ENCODE data around the gene WDTC1. TPM values are rescaled to one million over a fixed set of nuclear protein-coding genes. Genes with fewer than 3 reads are reported as not detected.

Gene WDTC1
- total RNA-seq, 1 experiment from 2014 or later: 19.0 TPM

GRCh38 chr1:27318596-27318995 is 84.2 kb downstream of the WDTC1 start:
- Histone ChIP-seq H3K23ac (ENCODE audit: insufficient read length, low read depth, low read length) (no peak overlapping the region), H3K23me2 (ENCODE audit: insufficient read length, low read depth, low read length, poor library complexity, severe bottlenecking) (peaks cover 10% of the 10 kb centered on the region), H3K27me3 (ENCODE audit: insufficient read depth, low read length) (no peaks in the 10 kb centered on the region; the same call in 1 of the 2 replicates), H4K8ac (replicated peaks; ENCODE audit: insufficient read length, low read depth, low read length) (no peak overlapping the region), H3K56ac (ENCODE audit: insufficient read length, low read depth, low read length) (no peak overlapping the region), H3K14ac (ENCODE audit: insufficient read depth, low read length) (no peak overlapping the region), H3T11ph (ENCODE audit: low read length) (no peak overlapping the region), H2BK20ac (ENCODE audit: low read depth, low read length, poor library complexity, severe bottlenecking) (no peak overlapping the region), H2BK15ac (ENCODE audit: low read depth, low read length) (no peak overlapping the region), H3K4me1 (ENCODE audit: insufficient read depth, low read length) (no peaks in the 10 kb centered on the region), H4K91ac (ENCODE audit: insufficient read length, low read depth, low read length) (no peak overlapping the region), H2BK120ac (ENCODE audit: low read depth, low read length, poor library complexity, severe bottlenecking) (no peak overlapping the region), H3K4me2 (ENCODE audit: insufficient read depth, insufficient read length, low read length) (no peak overlapping the region), H2BK5ac (ENCODE audit: insufficient read length, low read length) (no peak overlapping the region), H4K20me1 (ENCODE audit: control insufficient read depth, insufficient read depth, insufficient read length) (no peaks in the 10 kb centered on the region), H2BK12ac (ENCODE audit: insufficient read length, low read depth, low read length) (no peak overlapping the region), H3K9ac (ENCODE audit: extremely low read depth, insufficient read length, low read length) (no peak overlapping the region), H3K27ac (ENCODE audit: insufficient read length, low read depth, low read length) (no peak overlapping the region), H3K4ac (ENCODE audit: low read depth, low read length) (no peak overlapping the region), H4K5ac (ENCODE audit: insufficient read length, low read depth, low read length) (no peak overlapping the region), H3K79me2 (ENCODE audit: insufficient read depth, low read length) (peaks cover 4% of the 10 kb centered on the region; the same call in 1 of the 2 replicates), H3K79me1 (ENCODE audit: insufficient read depth, low read depth, low read length, poor library complexity, severe bottlenecking) (no peaks in the 10 kb centered on the region), H2AK5ac (ENCODE audit: insufficient read length, low read length) (no peak overlapping the region), H3K18ac (ENCODE audit: insufficient read length, low read depth, low read length) (no peak overlapping the region), H3K9me3 (ENCODE audit: control insufficient read depth, low read depth, low read length) (no peaks in the 10 kb centered on the region), H2AFZ (ENCODE audit: low read length) (no peak overlapping the region)
- no peak overlapping the region for H3K4me3 Mint-ChIP-seq
- DNase-seq: no peak
- peaks cover 6% of the 10 kb centered on the region for H3K27me3 Mint-ChIP-seq (ENCODE audit: low read depth)
- WGBS (ENCODE audit: extremely low coverage, insufficient read length, low lambda C conversion rate): no CpG with 5 or more reads among the region's 1 CpG
- H3K4me1 Mint-ChIP-seq: peaks cover 13 to 14% of the 10 kb centered on the region in 2 experiments
- no peaks in the 10 kb centered on the region for H3K9me3 Mint-ChIP-seq
- H3K27ac Mint-ChIP-seq: no peak overlapping the region
- TF ChIP-seq CTCF (conservative IDR thresholded peaks at IDR 0.05): no peak
- 0 out of 7 replicates have a peak, but pooled peaks cover 0 to under 1% (median 0%) of the 10 kb centered on the region in 3 experiments for H3K36me3 Mint-ChIP-seq (ENCODE audit: insufficient read depth in 1 of 3, low read depth in 3 of 3)
